HPDE6-E6E7 (cell line): ENCODE measurements around the gene UCKL1.
"Not testable (repeated sequence)": the region's sequence is repeated elsewhere in the genome, so short reads cannot be mapped to it uniquely, and the experiment has no call there.

ENCODE experiments used
- DNase-seq: peaks from one replicate; pipeline ENCODE4 v3.0.0; 2011; ENCODE audit warnings: missing footprints; ENCODE audit errors: extremely low spot score

The UCKL1 gene

GRCh38 chr20:63972312-63973159, 16.3 kb upstream of the UCKL1 start:
- no peak for DNase-seq

- DNase-seq, result not testable (repeated sequence)
Observed at GRCh38 chr20:63971960-63972311, 15.7 kb upstream of the UCKL1 start.

DNA sequence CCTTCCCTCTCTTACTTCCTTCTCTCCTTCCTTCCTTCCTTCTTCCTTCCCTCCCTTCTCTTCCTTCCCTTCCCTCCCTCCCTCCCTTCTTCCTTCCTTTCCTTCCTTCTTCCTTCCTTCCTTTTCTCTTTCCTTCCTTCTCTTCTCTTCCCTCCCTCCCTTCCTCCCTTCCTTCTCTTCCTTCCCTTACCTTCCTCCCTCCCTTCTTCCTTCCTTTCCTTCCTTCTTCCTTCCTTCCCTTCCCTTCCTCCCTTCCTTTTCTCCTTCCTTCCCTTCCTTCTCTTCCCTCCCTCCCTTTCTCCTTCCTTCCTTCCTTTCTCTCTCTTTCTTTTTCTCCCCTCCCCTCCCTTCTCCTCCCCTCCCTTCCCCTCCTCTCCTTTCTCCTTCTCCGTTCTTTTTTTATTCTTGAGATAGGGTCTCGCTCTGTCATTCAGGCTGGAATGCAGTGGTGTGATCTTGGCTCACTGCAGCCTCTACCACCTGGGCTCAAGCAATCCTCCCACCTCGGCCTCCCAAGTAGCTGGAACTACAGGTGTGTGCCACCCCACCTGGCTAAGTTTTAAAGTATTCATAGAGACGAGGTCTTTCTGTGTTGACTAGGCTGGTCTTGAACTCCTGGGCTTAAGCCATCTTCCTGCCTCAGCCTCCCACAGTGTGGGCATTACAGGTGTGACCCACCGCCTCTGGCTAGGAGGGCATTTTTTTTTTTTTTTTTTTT, 14.7 kb upstream of the UCKL1 start:
- no peak for DNase-seq

GRCh38 chr20:63969838-63970713, 13.9 kb upstream of the UCKL1 start, which contains the start of gene ZNF512B:
TSS of gene ZNF512B (minus strand) at chr20:63969930. CDS start at chr20:63967950, 1,980 bp downstream.
- peak; percentile 86 for DNase-seq

DNA sequence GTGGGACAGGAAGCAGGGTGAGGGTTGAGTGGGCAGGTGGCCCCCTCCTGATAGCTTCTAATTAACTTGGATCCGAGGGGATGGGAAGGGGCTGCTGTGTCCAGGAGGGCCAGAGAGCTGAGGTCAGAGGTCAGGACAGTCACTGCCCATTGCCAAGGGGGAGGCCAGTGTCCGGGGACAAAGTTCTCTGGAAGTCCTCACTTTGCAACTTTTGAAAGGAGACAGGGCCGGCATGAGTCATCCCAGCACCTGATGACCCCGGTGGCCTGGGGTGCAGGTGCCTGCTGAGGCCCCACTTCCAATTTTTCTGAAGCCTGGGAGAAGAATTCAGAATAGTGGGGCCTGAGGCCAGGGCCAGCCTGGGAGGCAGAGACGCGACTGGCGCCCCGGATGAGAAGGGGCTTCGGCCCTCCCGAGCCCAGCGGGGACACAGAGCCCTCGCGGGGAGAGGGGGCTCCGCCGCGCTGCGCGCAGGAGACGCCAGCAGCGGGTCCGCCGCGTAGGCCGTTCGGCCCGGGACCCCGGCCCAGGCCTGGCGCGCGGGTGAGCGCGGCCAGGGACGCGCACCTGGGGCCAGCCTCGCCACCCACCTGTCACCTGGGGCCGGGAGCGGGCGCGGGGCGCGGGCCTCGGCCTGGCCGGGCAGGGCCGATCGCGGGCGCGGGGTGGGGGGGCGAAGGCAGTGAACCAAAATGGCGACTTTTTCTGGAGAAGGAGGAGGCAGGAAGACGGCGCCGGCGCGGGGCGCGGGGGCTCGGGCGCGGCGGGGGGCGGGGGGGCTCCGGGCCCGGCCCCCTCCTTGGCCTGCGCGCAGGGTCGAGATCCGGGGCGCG, 12.9 kb upstream of the UCKL1 start:
- DNase-seq, result no peak

- no peak for DNase-seq
Observed at GRCh38 chr20:63968136-63968927, 12.1 kb upstream of the UCKL1 start.

DNA sequence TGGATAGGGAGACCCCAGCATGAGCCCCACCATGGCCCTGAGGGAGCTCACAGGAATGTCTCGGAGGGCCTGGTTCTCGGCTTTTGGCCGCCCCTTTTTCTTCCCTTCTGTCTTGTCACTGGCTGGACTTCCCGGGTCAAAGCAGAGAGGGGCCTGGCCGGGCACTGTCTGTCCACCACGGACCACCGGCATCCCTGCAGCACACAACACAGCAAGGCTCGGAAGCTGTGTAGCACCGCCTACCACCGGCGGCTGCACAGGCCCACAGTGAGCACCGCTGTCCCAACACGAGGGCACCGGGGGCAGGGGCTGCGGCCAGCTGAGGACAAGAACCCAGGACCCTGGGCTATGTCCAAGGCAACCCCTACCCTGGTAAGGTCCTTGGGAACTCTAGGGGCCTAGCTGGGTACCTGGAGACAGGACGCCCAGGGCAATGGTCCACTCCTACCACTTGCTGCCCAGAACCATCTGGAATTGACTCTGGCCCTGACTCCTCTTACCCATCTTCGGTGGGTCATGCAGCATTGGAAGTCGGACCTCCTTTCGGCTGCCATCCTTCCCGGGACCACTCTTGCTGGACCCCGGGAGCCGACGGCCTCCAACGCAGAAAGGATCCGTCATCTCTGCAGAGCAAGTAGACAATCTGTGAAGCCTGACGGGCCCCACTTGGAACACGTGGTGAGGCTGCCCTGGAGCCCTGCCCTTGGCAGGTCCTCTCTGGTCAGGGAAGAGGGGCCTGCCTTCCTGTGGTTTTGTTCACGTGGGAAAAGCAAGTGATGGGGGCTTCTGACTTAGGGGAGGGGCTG, 11.3 kb upstream of the UCKL1 start:
- no peak for DNase-seq

DNA sequence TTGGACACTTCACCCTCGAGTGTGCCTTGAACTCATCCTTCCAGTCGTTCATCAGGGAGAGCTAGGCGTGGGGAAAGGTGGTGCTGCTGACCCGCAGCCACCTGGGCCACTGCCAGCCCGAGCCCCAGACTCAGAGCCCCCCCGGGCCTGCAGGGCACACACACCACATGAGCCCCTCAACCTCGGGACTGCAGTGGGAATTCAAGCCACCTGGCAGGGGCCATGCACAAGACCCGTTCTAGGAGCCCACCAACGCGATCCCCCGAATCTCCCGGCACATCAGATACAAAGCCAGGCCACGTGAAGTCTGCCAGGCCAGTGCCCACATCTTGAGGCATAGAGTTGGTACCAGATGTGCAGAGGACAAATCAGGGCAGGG, 10.7 kb upstream of the UCKL1 start:
- DNase-seq, result no peak

- DNase-seq, result no peak
Observed at GRCh38 chr20:63966172-63966943, 10.1 kb upstream of the UCKL1 start.

DNA sequence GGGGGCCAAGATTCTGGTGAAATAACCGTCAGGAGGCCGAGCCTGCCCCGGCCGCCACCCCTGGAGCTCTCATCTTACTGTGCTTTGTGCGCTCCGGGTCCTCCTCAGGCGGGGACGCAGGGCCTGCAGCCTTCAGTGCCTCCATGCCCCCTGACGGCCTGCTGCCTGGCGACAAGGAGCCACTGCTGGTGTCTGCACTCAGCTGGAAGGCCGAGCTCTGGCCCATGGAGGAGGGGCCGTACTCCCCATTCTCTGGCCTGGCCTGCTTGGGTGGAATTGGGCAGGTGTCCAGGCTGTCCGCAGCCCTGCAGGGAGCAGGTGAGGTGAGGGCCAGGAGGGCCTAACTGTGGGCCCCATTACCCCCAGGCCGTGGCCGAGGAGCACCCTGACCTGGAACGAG, 8.2 kb upstream of the UCKL1 start:
- no peak for DNase-seq

DNA sequence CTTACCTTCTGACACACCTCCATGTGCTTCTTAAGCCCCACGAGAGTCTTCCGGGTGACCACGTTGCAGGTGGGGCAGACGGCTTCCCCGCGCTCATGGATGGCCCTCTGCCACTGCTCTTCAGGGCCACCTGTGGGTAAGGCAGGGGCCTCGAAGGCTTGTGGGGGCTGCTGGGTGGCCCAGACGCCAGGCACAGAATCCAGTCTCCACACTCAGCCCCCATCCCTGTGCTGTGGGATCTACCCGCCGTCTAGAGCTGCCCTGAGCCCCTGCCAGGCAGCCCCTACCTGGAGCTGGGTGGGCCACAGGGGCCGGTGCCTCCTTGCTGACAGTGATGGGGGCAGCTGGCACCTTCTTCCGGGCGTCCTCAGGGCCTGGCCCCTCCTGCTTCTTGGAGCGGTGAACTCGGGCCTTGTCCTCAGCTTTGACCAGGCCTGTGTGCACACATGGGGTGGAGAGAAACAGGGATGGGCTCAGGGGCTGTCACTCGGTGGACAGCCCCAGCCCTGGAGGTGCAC, 7.6 kb upstream of the UCKL1 start:
- DNase-seq, result no peak

DNA sequence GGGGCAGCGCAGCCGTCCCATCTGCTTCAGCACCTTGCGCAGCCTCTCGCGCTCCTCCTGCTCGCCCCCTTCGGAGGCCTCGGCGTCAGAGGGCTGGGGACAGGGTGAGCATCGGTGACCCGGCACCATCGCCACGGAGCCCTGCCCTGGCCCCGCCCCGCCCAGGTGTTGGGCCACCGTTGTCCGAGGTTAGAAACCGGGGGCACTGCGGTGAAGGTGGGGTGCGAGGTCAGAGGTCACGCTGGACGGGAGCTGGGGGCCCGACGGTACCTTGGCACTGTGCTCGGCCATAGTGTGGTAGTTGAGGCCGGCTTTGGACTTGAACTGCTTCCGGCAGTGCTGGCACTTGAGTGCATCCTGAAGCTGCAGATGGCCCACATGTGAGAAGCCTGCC, 7.1 kb upstream of the UCKL1 start:
- DNase-seq, result no peak

DNA sequence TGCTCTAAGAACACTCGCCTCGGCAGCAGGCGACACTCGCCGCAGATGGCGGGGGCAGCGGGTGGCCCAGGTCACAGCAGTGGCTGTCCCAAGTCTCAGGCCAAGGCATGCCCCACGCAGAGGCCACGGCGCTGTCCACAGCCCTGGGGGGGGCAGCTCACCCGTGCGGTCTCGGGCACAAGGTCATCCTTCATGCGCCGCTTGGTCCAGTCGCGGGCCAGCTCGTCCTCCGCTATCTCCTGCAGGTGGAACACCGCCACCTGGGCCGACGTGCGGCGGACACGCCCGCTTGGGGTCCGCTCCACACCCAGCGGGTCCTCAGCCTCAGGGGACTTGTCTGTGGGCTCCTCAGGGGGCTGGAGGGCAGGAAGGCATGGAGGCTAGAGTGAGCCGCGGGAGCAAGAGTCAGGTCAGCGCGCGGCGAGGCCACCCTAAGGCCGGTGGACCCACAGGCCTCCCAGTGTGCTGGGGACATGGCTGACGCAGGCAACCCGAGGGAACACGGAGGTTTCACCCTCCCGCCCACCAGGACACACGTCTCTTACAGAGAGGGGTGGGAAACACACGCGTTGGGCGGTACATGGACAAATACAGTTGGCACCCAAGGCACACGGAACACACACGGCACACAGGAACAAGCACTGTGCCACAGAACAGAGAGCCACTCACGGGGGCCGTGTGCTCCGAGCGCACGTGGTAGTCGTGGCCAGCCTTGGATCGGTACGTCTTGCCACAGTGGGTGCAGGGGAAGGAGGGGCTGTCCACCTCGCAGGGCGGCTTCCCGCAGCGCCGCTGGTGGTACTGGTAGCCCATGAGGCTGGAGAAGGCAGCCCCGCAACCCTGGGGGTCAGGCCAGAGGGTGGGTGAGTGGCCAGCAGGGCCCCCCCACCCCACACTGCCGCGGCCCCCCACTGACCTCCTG, 6.5 kb upstream of the UCKL1 start:
- no peak for DNase-seq

DNA sequence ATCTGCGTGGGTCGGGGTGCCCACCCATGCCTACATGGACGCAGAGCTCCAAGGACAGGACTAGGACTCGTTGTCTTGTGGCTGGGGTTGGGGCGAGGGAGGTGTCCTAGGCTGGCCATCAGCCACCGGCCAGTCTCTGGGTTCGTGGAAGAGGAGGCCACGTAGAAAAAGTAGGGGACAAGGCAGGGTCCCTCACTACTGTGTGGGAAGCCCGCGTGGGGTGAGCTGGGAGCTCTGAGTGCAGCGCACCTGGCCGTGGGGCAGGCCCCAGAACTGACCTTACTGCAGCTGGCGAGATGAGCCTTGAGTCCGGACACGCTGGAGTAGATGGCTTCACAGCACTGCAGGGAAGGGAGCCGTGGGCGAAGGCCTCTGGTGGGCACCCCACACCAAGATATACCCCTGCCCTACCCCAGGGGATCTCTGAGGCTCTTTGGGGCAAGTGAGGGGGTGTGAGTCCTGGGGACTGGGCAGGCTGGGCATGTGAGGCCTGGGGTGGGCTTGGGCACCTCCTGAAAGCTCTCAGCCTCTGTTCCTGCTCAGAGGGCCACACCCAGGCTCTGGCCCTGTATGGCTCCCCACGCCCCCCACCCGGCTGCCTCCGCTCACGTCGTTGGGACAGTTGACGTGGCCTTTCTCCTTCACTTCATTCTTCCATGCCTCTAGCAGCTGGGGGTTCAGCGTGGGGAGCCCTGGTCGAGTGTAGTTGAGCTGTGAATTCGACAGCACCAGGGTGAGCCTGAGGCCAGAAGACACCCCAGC, 5.6 kb upstream of the UCKL1 start:
- no peak for DNase-seq

DNA sequence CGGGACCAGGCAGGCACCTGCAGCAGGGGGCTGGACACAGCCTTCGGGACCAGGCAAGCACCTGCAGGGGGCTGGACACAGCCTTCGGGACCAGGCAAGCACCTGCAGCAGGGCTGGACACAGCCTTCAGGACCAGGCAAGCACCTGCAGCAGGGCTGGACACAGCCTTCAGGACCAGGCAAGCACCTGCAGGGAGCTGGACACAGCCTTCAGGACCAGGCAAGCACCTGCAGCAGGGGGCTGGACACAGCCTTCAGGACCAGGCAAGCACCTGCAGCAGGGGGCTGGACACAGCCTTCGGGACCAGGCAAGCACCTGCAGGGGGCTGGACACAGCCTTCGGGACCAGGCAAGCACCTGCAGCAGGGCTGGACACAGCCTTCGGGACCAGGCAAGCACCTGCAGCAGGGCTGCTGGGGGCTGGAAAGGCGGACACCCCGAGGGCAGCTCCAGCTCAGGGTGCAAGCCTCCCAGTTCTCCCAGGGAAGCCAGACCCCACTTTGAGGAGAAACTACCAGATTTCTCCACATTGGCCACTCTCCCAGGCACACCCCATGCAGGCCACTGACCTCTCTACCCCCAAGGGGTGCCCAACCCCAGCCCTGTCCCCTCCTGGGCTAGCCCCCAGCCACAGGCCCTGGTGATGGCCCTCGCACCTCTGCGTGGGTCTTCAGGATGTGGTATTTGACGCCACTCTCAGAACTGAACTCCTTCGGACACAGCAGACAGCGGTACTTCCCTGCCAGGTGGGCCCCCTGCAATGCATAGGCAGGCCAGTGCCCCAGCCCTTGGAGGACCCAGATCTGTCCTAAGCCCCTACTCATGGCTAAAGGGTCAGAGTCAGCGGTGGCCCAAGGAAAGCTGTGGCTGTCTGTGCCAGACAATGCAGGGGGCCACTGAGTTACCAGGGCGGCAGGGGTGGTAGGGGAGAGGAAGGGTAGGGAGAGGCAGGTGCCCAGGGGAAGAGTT, 4.7 kb upstream of the UCKL1 start:
- not testable (repeated sequence) for DNase-seq

DNA sequence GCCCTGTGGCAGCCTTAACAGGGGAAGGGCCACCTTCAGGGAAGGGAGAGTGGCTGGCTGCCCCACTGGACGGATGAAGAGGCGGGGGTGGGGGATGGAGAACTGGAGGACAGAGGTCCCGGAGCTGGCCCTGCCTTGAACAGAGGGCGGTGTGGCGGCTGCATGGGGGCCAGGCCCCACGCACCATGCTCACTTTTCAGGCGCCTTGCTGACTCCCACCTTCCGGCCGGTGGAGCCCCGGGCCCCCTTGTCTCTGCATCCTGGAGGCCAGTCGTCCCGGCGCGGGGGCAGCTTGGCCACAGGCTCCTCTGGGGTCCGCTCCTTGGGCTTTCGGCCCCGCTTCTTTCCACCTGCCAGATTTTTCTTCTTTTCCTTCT, 3.5 kb upstream of the UCKL1 start:
- no peak for DNase-seq
